ENCODE data around the gene ETF1.

The ETF1 gene

DNA sequence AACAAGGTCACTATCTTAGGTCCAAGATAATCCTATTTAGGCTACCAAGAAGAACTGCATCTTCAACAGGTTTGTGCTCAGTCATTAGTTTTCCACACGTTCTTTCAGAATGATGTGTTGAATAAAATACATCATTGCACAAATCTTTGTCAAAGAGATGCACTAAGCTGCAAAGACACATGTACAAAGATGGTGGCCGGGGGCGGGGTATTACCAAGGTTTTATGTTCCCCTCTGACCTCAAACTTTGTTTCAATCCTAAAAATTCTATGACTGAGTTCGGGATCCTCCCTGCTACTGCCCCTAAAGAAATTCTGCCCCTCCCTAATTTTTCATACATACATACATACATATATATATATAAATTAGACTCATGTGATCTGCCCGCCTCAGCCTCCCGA, 17.9 kb upstream of the ETF1 start:
- DNase-seq, result no peak

DNA sequence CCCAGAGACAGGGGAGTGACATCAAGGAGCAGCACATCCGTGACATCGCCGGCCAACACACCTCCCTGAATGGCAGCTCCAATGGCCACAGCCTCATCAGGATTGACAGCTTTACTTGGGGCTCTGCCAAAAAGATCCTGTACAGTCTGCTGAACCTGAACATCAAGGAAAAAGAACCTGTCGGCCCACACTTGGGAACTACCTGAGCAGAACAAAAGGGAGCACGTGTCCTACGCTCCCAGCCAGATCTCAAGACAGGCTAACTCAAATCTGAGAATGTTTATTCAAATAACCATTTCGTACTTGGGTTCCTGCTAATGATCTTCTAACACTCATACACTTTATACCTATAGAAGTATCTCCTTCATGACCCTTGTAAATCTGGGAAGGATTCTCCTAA, 16.9 kb upstream of the ETF1 start:
- DNase-seq, result no peak

DNA sequence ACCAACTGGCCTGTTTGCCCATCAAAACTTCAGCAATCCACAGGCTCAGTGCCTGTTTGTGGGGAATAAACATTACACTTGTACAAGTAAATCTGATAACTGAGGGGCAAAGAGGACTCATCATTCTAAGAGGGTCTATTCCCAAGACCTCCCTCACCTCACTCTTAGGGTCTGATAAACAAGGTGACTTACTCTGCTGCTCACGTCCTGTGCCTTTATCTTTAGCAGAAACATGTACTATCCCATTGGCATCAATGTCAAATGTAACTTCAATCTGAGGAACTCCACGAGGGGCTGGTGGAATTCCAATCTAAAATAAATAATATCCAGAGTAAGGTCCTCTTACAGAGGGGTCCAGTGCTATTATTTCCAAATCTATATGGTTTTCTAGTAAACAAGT, 14.6 kb upstream of the ETF1 start:
- no peak for DNase-seq

DNA sequence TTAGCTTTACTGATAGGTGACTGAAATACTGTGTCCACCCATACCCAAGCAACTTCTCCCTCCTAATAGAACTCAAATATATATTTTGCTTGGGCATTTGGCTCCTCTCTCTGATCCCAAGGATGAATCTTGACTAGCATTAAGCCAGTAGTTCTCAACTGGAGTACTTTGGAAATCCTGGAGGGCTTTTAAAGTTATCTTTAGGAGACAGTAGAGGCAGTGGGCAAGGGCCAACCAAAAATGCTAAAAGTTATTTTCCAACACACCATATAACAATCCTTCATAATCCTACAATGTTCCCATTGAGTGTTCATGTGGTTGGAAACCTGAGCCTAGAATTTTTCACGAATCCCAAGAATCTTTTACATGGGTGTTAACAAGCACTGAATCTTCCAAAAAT, 11.1 kb upstream of the ETF1 start:
- DNase-seq, result no peak

DNA sequence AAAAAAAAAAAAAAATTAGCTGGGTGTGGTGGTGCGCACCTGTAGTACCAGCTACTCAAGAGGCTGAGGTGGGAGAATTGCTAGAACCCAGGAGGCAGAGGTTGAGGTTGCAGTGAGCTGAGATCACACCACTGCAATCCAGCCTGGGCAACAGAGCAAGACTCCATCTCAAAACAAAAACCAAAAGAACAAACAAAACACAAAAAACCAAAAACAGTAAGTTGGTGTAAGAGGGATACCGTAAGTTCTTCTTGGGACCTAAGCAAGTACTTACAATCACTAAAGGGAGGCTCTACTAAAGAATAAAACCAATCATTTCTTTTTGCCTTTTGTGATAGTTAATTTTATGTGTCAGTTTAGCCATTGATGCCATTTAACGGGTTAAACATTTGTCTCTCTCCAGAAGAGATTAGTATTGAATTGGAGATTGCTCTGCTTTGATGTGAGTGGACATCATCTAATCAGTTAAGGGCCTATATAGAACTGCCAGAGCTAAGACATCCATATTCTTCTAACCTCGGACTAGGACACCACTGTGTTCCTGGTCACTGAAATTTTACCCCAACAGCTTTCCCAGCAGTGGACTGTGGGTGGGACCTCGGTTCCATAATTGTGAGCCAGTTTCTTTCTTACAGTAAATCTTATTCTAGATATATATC, 10.5 kb upstream of the ETF1 start:
- DNase-seq, result no peak

DNA sequence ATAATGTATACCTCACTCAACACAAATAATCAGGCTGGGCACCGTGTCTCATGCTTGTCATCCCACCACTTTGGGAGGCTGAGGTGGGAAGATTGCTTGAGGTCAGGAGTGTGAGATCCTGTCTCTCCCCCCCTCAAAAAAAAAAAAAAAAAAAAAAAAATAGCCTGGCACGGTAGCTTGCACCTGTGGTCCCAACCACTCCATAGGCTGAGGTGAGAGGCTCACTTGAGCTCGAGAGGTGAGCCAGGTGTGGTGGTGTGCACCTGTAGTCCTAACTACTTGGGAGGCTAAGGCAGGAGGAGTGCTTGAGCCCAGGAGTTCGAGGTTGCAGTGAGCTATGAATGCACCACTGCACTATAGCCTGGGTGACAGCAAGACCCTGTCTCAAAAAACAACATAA, 9.6 kb upstream of the ETF1 start:
- no peak for DNase-seq

DNA sequence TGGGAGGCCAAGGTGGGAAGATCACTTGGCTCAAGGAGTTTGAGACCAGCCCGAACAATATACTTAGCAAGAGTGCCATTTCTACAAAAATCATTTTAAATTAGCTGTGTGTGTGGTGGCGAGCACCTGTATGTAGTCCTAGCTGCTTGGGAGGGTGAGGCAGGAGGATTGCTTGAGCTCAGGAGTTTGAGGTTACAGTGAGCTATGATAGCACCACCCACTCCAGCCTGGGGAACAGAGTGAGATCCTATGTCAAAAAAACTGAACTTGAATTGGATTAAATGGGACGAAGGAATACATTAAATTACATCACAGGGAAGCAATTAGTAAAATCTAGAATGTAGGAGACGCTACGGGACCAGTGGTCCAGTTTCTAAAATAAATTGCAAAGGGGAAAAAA, 6.4 kb upstream of the ETF1 start:
- DNase-seq, result no peak

DNA sequence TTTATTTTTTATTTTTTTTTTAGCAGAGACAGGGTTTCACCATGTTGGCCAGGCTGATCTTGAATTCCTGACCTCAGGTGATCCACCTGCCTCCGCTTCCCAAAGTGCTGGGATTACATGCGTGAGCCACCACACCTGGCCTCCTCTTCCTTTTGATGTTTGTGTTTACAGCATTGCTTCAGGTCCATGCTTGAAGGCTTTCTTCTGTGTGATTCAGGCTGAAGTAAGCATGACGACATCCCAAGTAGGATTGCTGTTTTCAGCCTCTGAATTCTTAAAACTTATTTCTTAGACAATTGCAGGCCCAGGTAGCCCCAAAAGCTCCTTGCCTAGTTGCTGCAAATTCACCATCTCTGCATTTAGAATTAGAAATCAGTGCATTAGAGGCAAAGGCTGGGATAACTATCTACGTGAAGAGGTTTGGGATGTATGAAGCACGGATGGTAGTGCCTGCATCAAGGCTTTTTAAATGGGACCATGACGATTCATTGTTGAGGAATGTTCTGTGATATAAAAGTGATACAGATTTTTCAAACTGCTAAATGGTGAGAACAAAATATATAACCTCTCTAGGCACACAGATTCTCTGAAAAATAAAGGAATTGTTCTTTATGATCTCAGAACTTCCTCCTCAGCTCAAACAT, 3.0 kb upstream of the ETF1 start:
- no peak for DNase-seq

DNA sequence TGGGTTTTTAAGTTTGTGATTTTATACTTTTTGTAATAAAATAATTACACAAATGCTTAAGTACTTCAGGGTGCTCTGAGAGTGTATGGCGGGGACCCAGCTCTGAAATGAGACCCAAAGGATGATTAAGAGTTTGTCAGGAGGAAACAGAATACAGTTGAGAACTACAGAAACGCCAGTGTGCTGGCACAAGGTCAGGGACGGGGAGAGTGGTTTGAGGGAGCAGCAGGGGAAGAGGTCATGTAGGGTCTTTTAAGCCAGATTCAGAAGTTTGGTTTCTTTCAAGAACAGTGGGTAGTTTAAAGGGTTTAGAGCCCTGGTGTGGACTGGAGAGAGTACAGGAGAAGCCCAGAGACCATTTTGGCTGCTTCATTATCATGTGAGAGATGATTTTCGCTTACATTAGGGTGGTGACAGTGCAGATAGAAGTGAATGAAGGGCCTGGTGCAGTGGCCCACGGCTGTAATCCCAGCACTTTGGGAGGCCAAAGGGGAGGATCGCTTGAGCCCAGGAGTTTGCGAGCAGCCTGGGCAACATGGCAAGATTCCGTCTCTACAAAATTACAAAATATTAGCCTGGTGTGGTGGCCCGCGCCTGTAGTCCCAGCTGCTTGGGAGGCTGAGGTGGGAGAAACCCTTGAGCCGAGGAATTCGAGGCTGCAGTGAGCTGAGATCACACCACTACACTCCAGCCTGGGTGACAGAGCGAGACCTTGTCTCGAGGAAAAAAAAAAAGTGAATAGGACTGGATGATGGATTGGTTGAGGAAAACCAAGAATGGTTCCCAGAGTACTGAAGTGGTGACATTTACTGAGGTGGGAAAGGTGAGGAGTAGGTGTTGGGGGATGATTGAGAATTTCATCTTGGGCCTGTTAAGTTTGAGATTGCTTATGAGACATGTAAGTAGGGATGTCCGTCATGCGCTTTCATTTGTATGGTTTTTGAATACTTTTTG, 1.4 kb upstream of the ETF1 start:
- DNase-seq, result no peak

DNA sequence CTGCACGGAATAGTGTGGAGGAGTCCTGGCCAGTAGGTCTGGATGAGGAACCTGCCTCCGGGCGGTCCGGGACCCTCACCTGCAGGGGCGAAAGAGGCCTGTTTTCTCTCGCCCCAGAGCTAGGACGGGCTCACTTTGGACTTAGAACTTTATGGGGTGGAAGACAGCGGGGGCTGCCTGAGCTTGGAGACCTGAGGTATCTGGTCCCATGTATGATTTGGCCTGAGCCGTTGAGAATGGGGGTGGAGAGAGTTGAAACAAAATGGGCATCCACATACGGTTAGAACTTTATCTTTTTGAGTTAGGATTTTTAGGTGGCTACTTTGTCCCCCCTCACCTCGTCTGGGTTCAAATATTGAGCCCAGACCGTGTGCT, 681 bp upstream of the ETF1 start:
- DNase-seq, result no peak

DNA sequence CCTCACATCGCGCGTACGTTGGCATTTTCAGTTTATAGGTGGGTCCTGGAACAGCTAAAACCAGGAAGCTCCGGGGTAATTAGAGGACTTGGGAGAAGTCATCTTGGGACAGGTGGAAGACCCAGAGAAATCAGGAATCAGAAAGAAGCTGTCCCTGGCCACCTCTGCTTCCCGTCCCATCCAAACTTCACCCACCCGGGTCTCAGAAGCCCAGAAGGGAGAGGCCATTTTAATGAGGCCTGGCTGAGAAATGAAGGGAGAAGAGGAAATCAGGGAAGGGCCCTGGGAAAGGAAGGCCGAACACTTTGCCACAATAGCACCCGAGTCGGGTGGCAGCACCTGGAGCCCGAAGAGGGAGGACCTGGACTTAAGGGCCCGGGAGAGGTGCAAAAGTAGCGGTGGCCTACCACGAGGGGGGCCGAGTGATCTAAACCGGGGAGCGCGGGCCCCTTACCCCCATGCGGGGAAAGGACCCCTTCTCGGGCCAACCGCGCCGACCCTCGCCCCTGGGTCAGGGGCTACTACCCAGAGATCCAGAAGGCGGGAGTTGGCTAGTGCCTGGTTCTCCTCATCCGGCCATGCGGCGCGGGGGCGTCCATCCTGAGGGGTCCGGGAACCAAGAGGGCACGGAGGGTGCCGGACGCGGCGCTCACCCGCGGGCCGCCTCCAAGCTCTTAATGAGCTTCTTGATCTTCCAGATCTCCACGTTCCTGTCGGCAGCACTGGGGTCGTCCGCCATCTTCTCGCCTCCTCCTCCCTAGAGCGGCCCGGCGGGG, 668 bp downstream of the ETF1 start:
- no peak for DNase-seq

DNA sequence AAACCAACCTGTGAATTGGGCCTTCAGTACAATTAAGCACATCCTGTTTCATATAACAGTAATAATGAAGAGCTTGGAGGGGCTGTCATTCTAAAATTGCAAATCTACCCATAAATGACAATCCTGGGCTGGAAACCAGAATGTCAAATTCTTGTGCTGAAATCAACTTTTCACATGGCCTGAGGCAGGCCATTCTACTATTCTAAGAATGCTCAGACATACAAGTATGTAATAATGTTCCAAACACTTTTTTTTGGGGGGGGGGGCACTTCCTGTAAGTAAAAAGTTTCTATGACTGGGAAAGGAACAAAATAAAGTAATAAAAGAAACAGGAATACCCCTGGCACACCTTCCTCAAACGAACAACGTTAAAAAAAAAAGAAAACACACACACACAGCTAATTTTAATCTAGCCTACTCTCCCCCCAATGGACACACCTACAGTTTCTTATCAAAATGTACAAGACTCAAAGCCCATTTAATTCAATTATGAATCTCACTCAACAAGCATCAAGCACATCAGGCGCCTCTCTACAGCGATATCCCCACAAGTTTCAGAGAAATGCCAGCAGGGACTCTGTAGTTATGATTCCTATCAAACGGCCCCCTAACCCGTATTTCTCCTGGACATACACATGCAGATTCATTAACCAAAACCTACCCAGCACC, 1.4 kb downstream of the ETF1 start:
- no peak for DNase-seq

DNA sequence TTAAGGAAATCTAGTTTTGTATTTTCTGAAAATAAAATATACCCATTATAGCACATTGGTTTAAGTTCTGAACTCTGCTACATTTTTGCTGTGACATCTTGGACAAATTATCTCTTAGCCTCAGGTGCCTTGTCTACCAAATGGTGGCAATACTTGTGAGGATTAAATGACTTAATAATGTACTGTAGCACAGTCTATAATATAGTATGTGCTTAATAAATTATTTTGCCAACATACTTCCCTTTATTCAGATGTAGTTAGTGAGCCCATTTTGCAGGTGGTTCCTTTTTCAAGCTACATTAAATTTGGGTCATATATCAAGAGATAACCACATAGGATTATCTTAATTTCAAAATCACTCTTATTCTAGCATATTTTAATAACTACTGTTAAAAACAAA, 3.2 kb downstream of the ETF1 start:
- DNase-seq, result no peak

DNA sequence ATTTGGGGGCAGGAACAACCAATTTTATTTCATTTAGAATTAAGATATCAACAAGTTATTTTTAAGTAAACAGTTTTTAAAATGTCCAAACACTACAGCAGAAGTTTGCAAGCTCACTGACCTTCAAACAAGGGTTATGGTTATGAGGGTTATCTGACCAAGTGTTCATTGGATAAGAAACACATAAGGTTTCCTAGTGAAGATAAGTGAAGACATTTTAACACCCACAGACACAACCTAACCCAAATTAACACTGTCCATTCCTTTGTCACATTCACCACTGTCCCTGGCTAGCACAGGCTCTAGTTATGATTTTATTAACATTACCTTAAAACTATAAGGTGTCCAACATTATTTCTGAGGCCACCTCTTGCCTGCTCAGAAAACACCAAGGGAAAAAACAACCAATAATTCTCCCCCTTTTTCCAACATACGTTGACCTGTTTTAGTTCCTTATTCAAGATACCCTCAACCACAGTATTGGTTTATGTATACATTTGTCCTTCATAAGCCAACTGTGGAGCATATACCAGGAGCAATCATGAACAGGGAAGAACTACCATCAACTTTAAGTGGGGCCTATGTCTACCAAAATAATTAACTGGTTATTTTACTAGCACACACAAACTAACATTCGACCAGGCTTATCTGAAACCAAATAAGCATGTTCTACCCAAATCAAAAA, 4.0 kb downstream of the ETF1 start:
- DNase-seq, result no peak

DNA sequence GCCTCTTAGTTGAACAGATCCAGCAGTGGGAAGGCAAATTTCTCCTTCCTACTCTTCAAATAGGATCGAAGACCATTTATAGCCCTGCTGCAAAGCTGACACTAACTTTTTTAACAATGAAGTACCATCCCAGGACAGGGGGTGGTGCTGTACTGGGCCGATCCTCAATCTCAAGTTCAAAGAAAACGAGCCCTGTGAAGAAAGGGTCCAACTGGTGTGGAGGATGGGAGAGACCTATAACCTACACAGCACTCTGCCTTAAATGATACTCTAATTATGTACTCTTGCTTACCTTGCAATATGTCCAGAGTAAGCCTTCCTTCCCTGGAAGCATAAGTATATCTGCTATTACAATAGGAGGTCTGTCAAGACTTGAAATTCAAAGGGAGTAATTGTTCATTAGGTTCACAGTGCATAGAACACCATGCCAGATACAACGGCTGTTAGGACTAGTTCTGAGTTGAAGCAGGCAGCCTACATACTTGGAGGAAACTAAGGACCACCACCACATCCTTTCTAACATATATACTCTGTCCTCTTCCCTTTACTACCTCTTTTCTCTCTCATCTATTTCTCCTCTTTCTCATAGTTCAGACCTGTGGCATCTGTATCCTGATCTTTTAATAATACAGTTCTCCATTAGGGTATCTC, 6.2 kb downstream of the ETF1 start:
- no peak for DNase-seq

DNA sequence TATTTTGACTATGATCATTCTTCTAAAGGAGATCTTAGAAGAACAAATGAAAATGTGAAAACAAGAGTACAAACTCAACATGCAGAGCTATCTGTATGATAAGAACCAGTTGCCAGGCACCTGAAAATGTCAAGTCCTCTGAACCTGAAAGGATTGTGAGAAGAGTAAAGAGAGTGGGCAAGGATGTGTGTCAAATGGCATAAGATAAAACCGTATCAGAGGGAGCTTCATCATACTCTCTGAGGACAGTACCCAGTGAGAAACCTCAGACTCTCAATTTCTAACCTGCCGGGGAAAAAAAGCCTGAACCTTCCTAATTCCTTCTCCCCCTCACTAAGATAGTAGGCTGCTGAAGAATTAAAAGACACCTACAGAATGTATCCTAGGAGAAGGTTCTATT, 6.8 kb downstream of the ETF1 start:
- no peak for DNase-seq

DNA sequence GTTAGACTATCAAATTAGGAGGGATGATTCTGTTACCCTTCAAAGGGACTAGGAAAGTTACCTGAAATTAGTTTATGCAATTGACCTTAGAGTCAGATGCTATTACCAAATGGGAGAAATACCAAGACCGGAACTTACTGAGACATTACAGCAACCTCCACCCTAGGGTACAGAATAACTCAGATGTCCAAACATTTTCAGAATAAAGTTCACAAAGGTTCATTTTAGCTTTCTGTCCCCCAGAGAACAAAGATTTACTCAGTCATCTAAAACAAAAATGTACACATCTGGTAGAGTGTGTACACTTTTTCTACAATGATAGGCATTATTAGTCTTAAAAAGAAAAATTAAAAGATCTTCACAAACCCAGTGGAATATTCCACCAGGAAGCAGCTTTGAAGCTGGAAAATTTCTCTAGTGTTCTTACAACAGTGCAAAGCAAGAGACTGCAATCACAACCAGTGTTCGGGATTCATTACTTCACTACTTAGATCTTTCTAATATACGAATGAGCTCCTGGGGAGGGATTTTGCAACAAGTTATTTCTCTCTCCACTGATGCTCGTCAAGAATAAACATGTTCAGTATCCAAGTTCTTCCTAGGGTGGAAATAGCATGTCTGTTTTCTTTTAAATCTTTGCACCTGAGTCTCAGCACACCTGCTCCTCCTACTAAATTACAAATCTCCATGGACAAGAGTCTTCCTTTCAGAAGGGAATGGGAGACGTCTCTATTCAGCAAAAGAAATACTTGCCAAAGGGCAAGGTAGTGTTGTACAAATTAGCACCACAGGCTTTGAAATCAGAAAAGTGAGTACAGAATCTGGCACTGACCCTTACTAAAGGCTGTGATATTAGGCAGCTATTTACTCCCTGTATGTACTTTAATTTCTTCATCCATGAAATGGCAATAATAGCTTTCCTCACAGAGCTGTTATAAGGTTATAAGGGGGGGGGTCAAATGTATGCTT, 8.8 kb downstream of the ETF1 start:
- DNase-seq, result no peak

DNA sequence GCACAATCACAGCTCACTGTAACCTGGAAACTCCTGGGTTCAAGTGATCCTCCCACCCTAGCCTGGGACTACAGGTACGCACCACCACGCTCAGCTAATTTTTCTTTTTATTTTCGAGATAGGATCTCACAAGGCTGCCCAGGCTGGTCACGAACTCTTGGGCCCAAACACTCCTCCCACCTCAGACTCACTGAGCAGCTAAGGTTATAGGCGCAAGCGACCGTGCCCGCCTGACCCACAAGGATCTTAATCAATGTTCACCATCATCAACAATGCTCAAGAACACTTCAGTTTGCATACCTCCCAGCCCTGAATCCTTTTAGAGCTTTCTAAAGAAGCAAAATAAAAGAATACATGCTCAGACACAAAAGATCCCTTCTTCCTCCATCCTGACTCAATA, 13.2 kb downstream of the ETF1 start:
- no peak for DNase-seq

DNA sequence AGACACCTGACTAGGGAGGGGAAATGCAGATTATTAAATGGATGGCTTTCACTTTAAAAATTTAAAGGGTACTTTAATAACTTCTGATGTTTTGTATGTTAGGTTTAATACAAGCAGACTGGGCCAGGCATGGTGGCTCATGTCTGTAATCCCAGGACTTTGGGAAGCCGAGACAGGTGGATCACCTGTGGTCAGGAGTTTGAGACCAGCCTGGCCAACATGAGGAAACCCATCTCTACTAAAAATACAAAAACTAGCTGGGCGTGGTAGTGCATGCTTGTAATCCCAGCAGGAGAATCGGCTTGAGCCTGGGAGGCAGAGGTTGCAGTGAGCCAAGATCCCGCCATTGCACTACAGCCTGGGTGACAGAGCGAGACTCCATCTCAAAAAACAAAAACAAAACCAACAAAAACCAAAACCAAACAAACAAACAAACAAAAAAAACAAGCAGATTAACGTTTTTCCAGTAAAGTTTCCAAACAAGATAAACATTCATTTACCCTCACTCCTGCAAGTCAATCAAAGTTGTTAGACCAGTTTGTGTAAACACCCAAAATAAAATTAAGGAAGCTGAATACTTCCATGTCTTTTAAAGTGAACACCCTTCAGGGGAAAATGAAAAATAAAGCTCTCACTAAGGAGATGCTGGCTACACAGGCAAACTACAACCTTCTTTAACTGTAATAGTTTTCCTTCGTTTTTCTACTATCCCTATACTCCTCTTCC, 14.1 kb downstream of the ETF1 start:
- DNase-seq, result no peak

DNA sequence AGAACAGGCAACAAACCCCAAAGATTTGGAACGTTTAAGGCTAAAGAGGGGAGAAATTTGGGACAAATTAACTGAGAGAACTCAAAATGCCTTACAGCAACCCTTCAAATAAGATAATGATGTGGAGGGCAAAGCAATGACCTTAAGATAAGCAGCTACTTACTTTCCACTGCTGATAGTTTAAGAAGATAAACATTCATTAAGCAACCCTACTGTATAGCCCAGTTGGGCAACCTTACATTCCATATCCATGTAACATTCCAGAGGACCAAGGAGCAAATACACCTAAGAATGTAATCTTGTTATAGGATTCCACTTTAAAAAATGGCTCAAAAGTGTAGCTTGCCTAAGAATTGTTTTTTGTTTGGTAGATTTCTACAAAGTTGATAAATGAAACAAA, 14.8 kb downstream of the ETF1 start:
- no peak for DNase-seq

Measured in T1000 (cell line).